ENCODE data around the gene SLC7A8. TPM values are rescaled to one million over a fixed set of nuclear protein-coding genes. Genes with fewer than 3 reads are reported as not detected.

Gene SLC7A8
- total and polyA plus RNA-seq, 2 of the 4 experiments (the other 2 are of a cell fraction), result 0.31 TPM; not detected in 1

GRCh38 chr14:23160924-23161522, 22.4 kb downstream of the SLC7A8 start:
- no peak overlapping the region for H3K27ac ChIP-seq (ENCODE audit: insufficient read depth, low read length)
- H2BK5ac ChIP-seq (ENCODE audit: low read depth, low read length, poor library complexity, severe bottlenecking), result no peak overlapping the region
- H2AFZ ChIP-seq (replicated peaks; ENCODE audit: low read length, poor library complexity), result no peak overlapping the region
- H2AK5ac ChIP-seq (ENCODE audit: low read depth, low read length), result no peak overlapping the region
- DNase-seq (peak; percentile 78), ATAC-seq (ENCODE audit: low read depth) (peak; percentile 93)
- no peaks in the 10 kb centered on the region for H3K36me3 ChIP-seq (ENCODE audit: control insufficient read depth, insufficient read depth, low read length)
- WGBS, 2 experiments (ENCODE audit: extremely low coverage in 2 of 2, insufficient read length in 1 of 2), result 10% methylated on average over 2 of the region's 11 CpGs; no CpG with 5 or more reads in 1 of the 2 experiments
- ChIA-PET CTCF (interaction anchor here (0.6 to 0.7 kb wide), 2 partner anchors 9 to 33 kb away, joined by 3 read pairs; no protein-coding TSS in a partner anchor), POLR2A (ENCODE audit: unreplicated experiment) (no interaction called here)
- dilution Hi-C loops (cut with HindIII; ENCODE audit: low sequenced_read_pairs, unreplicated experiment), result no loop called here
- H4K91ac ChIP-seq (ENCODE audit: insufficient read depth, low read depth, low read length), result no peak overlapping the region
- no peak overlapping the region for H3K56ac ChIP-seq (ENCODE audit: extremely low read depth, insufficient read depth, low read length)
- no peak overlapping the region for H2BK15ac ChIP-seq (ENCODE audit: low read depth, low read length)
- TF ChIP-seq NFE2L2 (IDR thresholded peaks at IDR 0.05; ENCODE audit: low read depth, low read length) (no peak; the same call in 1 of the 2 replicates), MAFK (IDR thresholded peaks at IDR 0.05; ENCODE audit: low read depth, low read length) (peak; percentile 100), BHLHE40 (IDR thresholded peaks at IDR 0.05; ENCODE audit: low read depth, low read length) (0 out of 2 replicates have a peak, but pooled peaks have one; percentile 6), CTCF (conservative IDR thresholded peaks at IDR 0.05; ENCODE audit: low read depth, low read length) (no peak), CEBPB (IDR thresholded peaks at IDR 0.05; ENCODE audit: low read depth, low read length) (peak; percentile 59)
- H3K27me3 ChIP-seq (ENCODE audit: control insufficient read depth, insufficient read depth, low read length), result peaks cover 23% of the 10 kb centered on the region
- no peak overlapping the region for H3K4me3 ChIP-seq (ENCODE audit: insufficient read depth, low read depth, low read length)
- no peak overlapping the region for H2BK20ac ChIP-seq (ENCODE audit: low read depth, low read length)
- H4K5ac ChIP-seq (ENCODE audit: low read depth, low read length), result no peak overlapping the region
- H3K79me1 ChIP-seq (ENCODE audit: low read depth in 1 of 2, low read length in 2 of 2), result no peaks in the 10 kb centered on the region
- peaks cover 3% of the 10 kb centered on the region; the same call in 1 of the 2 replicates for H3K4me1 ChIP-seq (ENCODE audit: control insufficient read depth, insufficient read depth, low read length)
- no peak overlapping the region for H2AK9ac ChIP-seq (replicated peaks; ENCODE audit: low read depth, low read length, poor library complexity)
- no peak overlapping the region for H3K9ac ChIP-seq (ENCODE audit: low read depth, low read length)
- no peak overlapping the region for H3K14ac ChIP-seq (replicated peaks; ENCODE audit: low read depth, low read length)
- H3K9me3 ChIP-seq (ENCODE audit: control insufficient read depth, insufficient read depth, low read length), result no peaks in the 10 kb centered on the region
- intact Hi-C loops (cut with micrococcal nuclease), result no loop called here
- no peak overlapping the region for H4K8ac ChIP-seq (ENCODE audit: low read depth in 2 of 2, low read length in 2 of 2)
- peak overlapping the region; percentile 4; the same call in 1 of the 2 replicates for H3K4me2 ChIP-seq (ENCODE audit: low read depth, low read length)
- H2BK120ac ChIP-seq (ENCODE audit: low read depth, low read length), result no peak overlapping the region
- H3K18ac ChIP-seq (ENCODE audit: low read depth, low read length), result no peak overlapping the region
- H3K23ac ChIP-seq (ENCODE audit: low read depth, low read length), result no peak overlapping the region
- BruUV-seq (replicated peaks), result no TSS peak
- no peaks in the 10 kb centered on the region for H3K9me1 ChIP-seq (ENCODE audit: insufficient read depth, low read length)
- in situ Hi-C loops (cut with MboI; ENCODE audit: low sequenced_read_pairs), result no loop called here
- H4K20me1 ChIP-seq (ENCODE audit: insufficient read depth, low read length), result no peaks in the 10 kb centered on the region
- H3K4ac ChIP-seq (ENCODE audit: low read depth, low read length), result no peak overlapping the region

Data from IMR-90 (cell line).